H1 (cell line): ENCODE data around the gene CEP89. TPM values are rescaled to one million over a fixed set of nuclear protein-coding genes. Genes with fewer than 3 reads are reported as not detected.

Experiments used
- CTCF ChIA-PET: fragments of 300-600 bp; sonication (Branson Sonifier 250); formaldehyde crosslinking; loops from one replicate; lab custom pipeline; 2021; ENCODE audit not compliant: partially characterized antibody; lab: Charles Lee
- POLR2A ChIA-PET: fragments of 300-600 bp; sonication (Branson Sonifier 250); formaldehyde crosslinking; loops from one replicate; lab custom pipeline; 2021; ENCODE audit warnings: inconsistent platforms; ENCODE audit not compliant: partially characterized antibody; lab: Charles Lee
- DNase-seq, 2 experiments: peaks; one replicate each; pipeline versions ENCODE4 v3.0.0 to v3.0.0-alpha.2; 2010 to 2022; ENCODE audit warnings: low spot score in 2 of 2, low read depth in 1 of 2, mixed read lengths in 1 of 2
- FAIRE-seq: peaks from 2 replicates; lab custom pipeline; 2011; peaks lifted over from hg19 to GRCh38; lab: Jason Lieb, UNC
- H2AFZ ChIP-seq: 2 replicates; pipeline ENCODE4 v1.8.1; 2012; ENCODE audit warnings: low read length, inconsistent platforms
- H2AK5ac ChIP-seq: 2 replicates; pipeline ENCODE4 v1.6.1; 2013; ENCODE audit warnings: low read depth, low read length
- H2BK120ac ChIP-seq: replicated peaks from 2 replicates; pipeline ENCODE3; 2013; ENCODE audit warnings: low read depth, low read length, inconsistent platforms
- H2BK12ac ChIP-seq: 2 replicates; pipeline ENCODE4 v1.6.1; 2013; ENCODE audit warnings: low read depth, low read length
- H2BK15ac ChIP-seq: 2 replicates; pipeline ENCODE4 v1.6.1; 2013; ENCODE audit warnings: low read length
- H2BK20ac ChIP-seq: 2 replicates; pipeline ENCODE4 v1.6.1; 2013; ENCODE audit warnings: low read length
- H2BK5ac ChIP-seq: 2 replicates; pipeline ENCODE4 v1.6.1; 2013; ENCODE audit warnings: low read depth, low read length
- H3K14ac ChIP-seq: 2 replicates; pipeline ENCODE4 v1.6.1; 2013; ENCODE audit warnings: inconsistent platforms; ENCODE audit not compliant: insufficient read length
- H3K18ac ChIP-seq: 2 replicates; pipeline ENCODE4 v1.6.1; 2013; ENCODE audit warnings: low read length; ENCODE audit errors: extremely low read depth
- H3K23ac ChIP-seq: 2 replicates; pipeline ENCODE4 v1.6.1; 2013; ENCODE audit warnings: inconsistent platforms; ENCODE audit not compliant: insufficient read length
- H3K23me2 ChIP-seq: 2 replicates; pipeline ENCODE4 v1.6.1; 2013; ENCODE audit warnings: low read depth, low read length
- H3K27ac ChIP-seq: 2 replicates; pipeline ENCODE4 v1.6.1; 2011; ENCODE audit warnings: low read depth, low read length, inconsistent platforms
- H3K27me3 ChIP-seq, 4 experiments: replicated peaks in 1 of 4; 1 replicate in 1 of 4; 2 replicates in 3 of 4; pipeline versions ENCODE4 v1.6.1 to v1.8.1; 2011 to 2013; ENCODE audit warnings: low read length in 3 of 4, mild to moderate bottlenecking in 3 of 4, inconsistent platforms in 2 of 4, mixed read lengths in 2 of 4, moderate library complexity in 1 of 4; ENCODE audit not compliant: control insufficient read depth in 3 of 4, insufficient read depth in 3 of 4; ENCODE audit errors: extremely low read depth in 1 of 4
- H3K36me3 ChIP-seq, 4 experiments: 2 replicates each; pipeline versions ENCODE4 v1.6.1 to v1.8.1; 2011 to 2013; ENCODE audit warnings: mild to moderate bottlenecking in 4 of 4, low read length in 3 of 4, moderate library complexity in 2 of 4, control low read depth in 1 of 4, inconsistent platforms in 1 of 4; ENCODE audit not compliant: insufficient read depth in 4 of 4, control insufficient read depth in 2 of 4
- H3K4ac ChIP-seq: replicated peaks from 2 replicates; pipeline ENCODE3; 2013; ENCODE audit warnings: low read length, low read depth, mixed read lengths, inconsistent platforms; ENCODE audit not compliant: insufficient read length
- H3K4me1 ChIP-seq, 4 experiments: replicated peaks in 1 of 4; 1 replicate in 1 of 4; 2 replicates in 3 of 4; pipeline versions ENCODE4 v1.6.1 to v1.8.1; 2011 to 2013; ENCODE audit warnings: low read length in 3 of 4, inconsistent platforms in 2 of 4, mixed read lengths in 1 of 4; ENCODE audit not compliant: insufficient read depth in 4 of 4, control insufficient read depth in 3 of 4
- H3K4me2 ChIP-seq, 2 experiments: 2 replicates each; pipeline versions ENCODE4 v1.6.1 to v1.8.1; 2011 to 2013; ENCODE audit warnings: low read depth in 2 of 2, low read length in 2 of 2, control low read depth in 1 of 2, inconsistent platforms in 1 of 2, mild to moderate bottlenecking in 1 of 2; ENCODE audit not compliant: insufficient read depth in 1 of 2
- H3K4me3 ChIP-seq, 4 experiments: fragments of 200-600, 300-600 bp in 1 of 4; sonication (generic), shearing (Covaris generic), sonication (Bioruptor Twin) in 1 of 4; 2 replicates each; pipeline versions ENCODE4 v1.5.1 to v1.8.1; 2011 to 2016; ENCODE audit warnings: low read length in 4 of 4, low read depth in 3 of 4, control low read depth in 2 of 4, inconsistent platforms in 2 of 4, mild to moderate bottlenecking in 2 of 4, mixed read lengths in 1 of 4, moderate library complexity in 1 of 4; ENCODE audit not compliant: insufficient read depth in 2 of 4; ENCODE audit errors: extremely low read depth in 1 of 4
- H3K56ac ChIP-seq: replicated peaks from 2 replicates; pipeline ENCODE3; 2013; ENCODE audit warnings: low read depth, mild to moderate bottlenecking, mixed read lengths, low read length, inconsistent platforms; ENCODE audit not compliant: insufficient read length
- H3K79me1 ChIP-seq: 2 replicates; pipeline ENCODE4 v1.6.1; 2013; ENCODE audit warnings: low read depth, low read length, control low read depth
- H3K79me2 ChIP-seq, 2 experiments: 2 replicates each; pipeline versions ENCODE4 v1.6.1 to v1.8.1; 2012 to 2013; ENCODE audit warnings: low read length in 2 of 2, mild to moderate bottlenecking in 2 of 2, inconsistent platforms in 1 of 2; ENCODE audit not compliant: insufficient read depth in 2 of 2, control insufficient read depth in 1 of 2
- H3K9ac ChIP-seq, 4 experiments: replicated peaks in 1 of 4; 1 replicate in 1 of 4; 2 replicates in 3 of 4; pipeline versions ENCODE4 v1.6.1 to v1.8.1; 2011 to 2013; ENCODE audit warnings: low read depth in 3 of 4, low read length in 3 of 4, control low read depth in 2 of 4, mild to moderate bottlenecking in 2 of 4, moderate library complexity in 2 of 4, inconsistent platforms in 1 of 4; ENCODE audit errors: extremely low read depth in 1 of 4
- H3K9me3 ChIP-seq, 2 experiments: 2 replicates each; pipeline versions ENCODE4 v1.6.1 to v1.8.1; 2012 to 2013; ENCODE audit warnings: mild to moderate bottlenecking in 2 of 2, moderate library complexity in 2 of 2, control low read depth in 1 of 2, inconsistent platforms in 1 of 2, low read depth in 1 of 2, low read length in 1 of 2, mixed read lengths in 1 of 2; ENCODE audit not compliant: insufficient read depth in 2 of 2
- H4K20me1 ChIP-seq, 2 experiments: replicated peaks in 1 of 2; 2 replicates each; pipeline versions ENCODE3 to v1.8.1; 2011 to 2013; ENCODE audit warnings: inconsistent platforms in 2 of 2, low read length in 2 of 2, mild to moderate bottlenecking in 1 of 2; ENCODE audit not compliant: insufficient read depth in 2 of 2, control insufficient read depth in 1 of 2
- H4K5ac ChIP-seq: 2 replicates; pipeline ENCODE4 v1.6.1; 2013; ENCODE audit warnings: low read length, low read depth, mixed read lengths, inconsistent platforms; ENCODE audit not compliant: insufficient read length
- H4K8ac ChIP-seq: 2 replicates; pipeline ENCODE4 v1.8.0; 2013; ENCODE audit warnings: mild to moderate bottlenecking, moderate library complexity, low read length, inconsistent platforms; ENCODE audit not compliant: insufficient read depth; ENCODE audit errors: extremely low read depth
- H4K91ac ChIP-seq: replicated peaks from 2 replicates; pipeline ENCODE3; 2013; ENCODE audit warnings: low read length, mixed read lengths, inconsistent platforms; ENCODE audit not compliant: insufficient read length
- ASH2L ChIP-seq: fragments of 200-600, 300-600 bp; sonication (generic); IDR thresholded peaks from one replicate; pipeline ENCODE4 v1.7.1; 2017; ENCODE audit warnings: low read length
- BRCA1 ChIP-seq: IDR thresholded peaks from 2 replicates; pipeline ENCODE4 v1.6.1; 2012; ENCODE audit warnings: low read depth, low read length, improper control_type of control experiment
- POLR2A ChIP-seq, 2 experiments: IDR thresholded peaks; 1 replicate in 1 of 2; 2 replicates in 1 of 2; pipeline ENCODE4 v1.6.1; 2011; ENCODE audit warnings: low read depth in 2 of 2, low read length in 2 of 2, mild to moderate bottlenecking in 2 of 2; ENCODE audit errors: control extremely low read depth in 1 of 2
- RXRA ChIP-seq: IDR thresholded peaks from 2 replicates; pipeline ENCODE4 v1.6.1; 2011; ENCODE audit warnings: low read depth, mild to moderate bottlenecking, low read length, moderate library complexity; ENCODE audit not compliant: insufficient read depth
- TBP ChIP-seq: IDR thresholded peaks from 2 replicates; pipeline ENCODE4 v1.6.1; 2011; ENCODE audit warnings: low read depth, low read length, improper control_type of control experiment
- WGBS, 2 experiments: shearing (Covaris generic) in 1 of 2; methylation state at CpG; one replicate each; pipeline versions ENCODE4 v1.1.6 to v1.1.7; 2013 to 2015; ENCODE audit warnings: low lambda C conversion rate in 2 of 2, mixed read lengths in 2 of 2, inconsistent platforms in 1 of 2, low coverage in 1 of 2, missing lambda C conversion rate in 1 of 2; ENCODE audit not compliant: insufficient replicate concordance in 2 of 2, insufficient coverage in 1 of 2, insufficient read length in 1 of 2; ENCODE audit errors: extremely low coverage in 1 of 2, missing lambda C conversion rate in 1 of 2; 5-methylcytosine and 5-hydroxymethylcytosine counted together
- polyA plus RNA-seq, 7 experiments: library from polyadenylated mRNA; depleted of rRNA in 3 of 7; stranded (reverse) in 5 of 7; unstranded in 2 of 7; fragments of >200 nt in 5 of 7; fragments of 200-250 nt in 2 of 7; gene quantifications; 1 replicate in 5 of 7; 2 replicates in 1 of 7; 4 replicates in 1 of 7; pipeline versions ENCODE4 v1.2.1 to v1.2.3, GENCODE V29; 2011 to 2013; ENCODE audit warnings: missing spikeins in 2 of 7, mixed read lengths in 2 of 7
- total RNA-seq: library from RNA; stranded (reverse); fragmentation: NEBNext Ultra II Directional; extraction: Animal tissue kit (Norgen Biotek cat#: 25700); gene quantifications from 2 replicates; pipeline ENCODE4 v1.2.1, GENCODE V29; 2021

CEP89 gene
- total and polyA plus RNA-seq, 2 of the 8 experiments (the other 6 are each of a cell fraction or from before 2014, with no cell fraction given) = 23.0 to 23.6 TPM

DNA sequence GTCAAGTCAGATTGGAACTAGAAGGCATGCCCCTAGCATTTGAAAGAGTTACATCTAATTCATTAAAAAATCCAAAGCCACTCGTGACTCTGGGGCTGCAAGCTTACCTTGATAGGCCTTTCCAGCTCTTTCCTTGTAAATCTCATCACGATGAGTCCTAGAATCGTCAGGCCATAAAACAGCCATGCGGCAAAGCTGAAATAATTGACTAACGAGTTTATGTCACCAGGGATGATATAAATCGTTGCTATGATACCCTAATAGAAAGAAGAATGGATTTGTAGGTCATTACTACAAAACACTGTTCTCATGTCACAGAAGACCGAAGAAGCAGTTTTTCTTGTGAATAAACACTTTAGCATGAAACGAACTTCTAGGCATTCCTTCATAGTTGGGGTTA is 129.7 kb downstream of the CEP89 start:
- H2BK5ac ChIP-seq = no peak overlapping the region
- no peak for FAIRE-seq
- no peak overlapping the region for H3K18ac ChIP-seq
- no peak overlapping the region for H4K91ac ChIP-seq
- H3K4me1 ChIP-seq = no peaks in the 10 kb centered on the region
- H2BK12ac ChIP-seq = no peak overlapping the region
- 83% methylated on average over 8 of the region's 8 CpGs; no CpG with 5 or more reads in 1 of the 2 experiments for WGBS, 2 experiments
- no peak overlapping the region for H3K56ac ChIP-seq
- no peak overlapping the region for H4K5ac ChIP-seq
- H3K27ac ChIP-seq = no peak overlapping the region
- H3K4ac ChIP-seq = no peak overlapping the region
- no peak for TF ChIP-seq RXRA
- no peak for TF ChIP-seq TBP
- no peak for TF ChIP-seq ASH2L
- TF ChIP-seq POLR2A (IDR thresholded peaks at IDR 0.05; ENCODE audit: control extremely low read depth in 1 of 2, low read depth in 2 of 2, low read length in 2 of 2) = no peak
- TF ChIP-seq BRCA1 = no peak
- H4K8ac ChIP-seq = no peak overlapping the region
- no peak overlapping the region for H2BK15ac ChIP-seq
- H3K79me1 ChIP-seq = no peaks in the 10 kb centered on the region
- H3K79me2 ChIP-seq = no peaks in the 10 kb centered on the region
- no peak for DNase-seq
- ChIA-PET CTCF (interaction anchor here (0.6 to 1.0 kb wide), 3 partner anchors 37 to 344 kb away, joined by 3 read pairs; no protein-coding TSS in a partner anchor), POLR2A (interaction anchor here (0.6 kb wide), 1 partner anchor 448 kb away, joined by 3 read pairs; no protein-coding TSS in a partner anchor)
- H3K23me2 ChIP-seq = 0 out of 2 replicates have a peak, but pooled peaks cover 1% of the 10 kb centered on the region
- H2AFZ ChIP-seq = no peak overlapping the region
- no peak overlapping the region for H2BK120ac ChIP-seq
- H3K9ac ChIP-seq = no peak overlapping the region
- H3K23ac ChIP-seq = no peak overlapping the region
- H3K27me3 ChIP-seq = no peaks in the 10 kb centered on the region
- H3K4me3 ChIP-seq = no peak overlapping the region
- H2BK20ac ChIP-seq = no peak overlapping the region
- no peak overlapping the region for H3K4me2 ChIP-seq
- H3K36me3 ChIP-seq = no peaks in the 10 kb centered on the region; a peak in 1 of 8 replicates
- H3K9me3 ChIP-seq = peaks cover 0 to 13% of the 10 kb centered on the region in 2 experiments; a peak in 2 of 4 replicates
- H4K20me1 ChIP-seq = no peaks in the 10 kb centered on the region
- no peak overlapping the region for H2AK5ac ChIP-seq
- H3K14ac ChIP-seq = no peak overlapping the region
